ENCODE data around the gene VRK3. TPM values are rescaled to one million over a fixed set of nuclear protein-coding genes. Genes with fewer than 3 reads are reported as not detected.

Gene VRK3
- total RNA-seq, 2 donors from 2014 or later: 43.5 to 48.9 TPM

- Histone ChIP-seq H3K9ac (ENCODE audit: extremely low read depth, low read length, poor library complexity, severe bottlenecking) (no peak overlapping the region), H3K36me3 (ENCODE audit: control insufficient read depth, insufficient read depth, low read length) (no peaks in the 10 kb centered on the region), H3K27ac (ENCODE audit: low read depth, low read length) (no peak overlapping the region), H3K4me3 (ENCODE audit: low read length) (no peak overlapping the region), H3K27me3 (ENCODE audit: control insufficient read depth, insufficient read depth, low read length, poor library complexity, severe bottlenecking) (no peaks in the 10 kb centered on the region), H3K9me3 (ENCODE audit: control insufficient read depth, low read length) (no peaks in the 10 kb centered on the region), H3K4me1 (ENCODE audit: control insufficient read depth, insufficient read depth, low read length) (no peaks in the 10 kb centered on the region)
- no peak overlapping the region for H3K4me3 Mint-ChIP-seq
- H3K27me3 Mint-ChIP-seq (ENCODE audit: insufficient read depth): peaks cover 2% of the 10 kb centered on the region
- peaks cover 5% of the 10 kb centered on the region for H3K9me3 Mint-ChIP-seq
- WGBS, 2 experiments (ENCODE audit: insufficient coverage in 1 of 2, insufficient read length in 1 of 2): 86 to 98% methylated on average over 7 of the region's 7 CpGs
- DNase-seq: no peak
- no peaks in the 10 kb centered on the region for H3K36me3 Mint-ChIP-seq (ENCODE audit: low read depth)
- peaks cover 2% of the 10 kb centered on the region for H3K4me1 Mint-ChIP-seq
- no peak for TF ChIP-seq CTCF (conservative IDR thresholded peaks at IDR 0.05)
- no peak overlapping the region for H3K27ac Mint-ChIP-seq
Observed at GRCh38 chr19:49953416-49953815, 71.8 kb downstream of the VRK3 start.

GRCh38 chr19:49952906-49953305 lies 72.3 kb downstream of the VRK3 start:
- no peak for TF ChIP-seq CTCF (conservative IDR thresholded peaks at IDR 0.05)
- H3K9ac ChIP-seq (ENCODE audit: extremely low read depth, low read length, poor library complexity, severe bottlenecking): no peak overlapping the region
- no peaks in the 10 kb centered on the region for H3K27me3 ChIP-seq (ENCODE audit: control insufficient read depth, insufficient read depth, low read length, poor library complexity, severe bottlenecking)
- no peak overlapping the region for H3K4me3 ChIP-seq (ENCODE audit: low read length)
- Mint-ChIP-seq H3K36me3 (ENCODE audit: low read depth) (no peaks in the 10 kb centered on the region), H3K27me3 (ENCODE audit: insufficient read depth) (peaks cover 3% of the 10 kb centered on the region), H3K4me3 (no peak overlapping the region), H3K27ac (no peak overlapping the region), H3K9me3 (peaks cover 5% of the 10 kb centered on the region), H3K4me1 (peaks cover 2% of the 10 kb centered on the region)
- no peaks in the 10 kb centered on the region for H3K4me1 ChIP-seq (ENCODE audit: control insufficient read depth, insufficient read depth, low read length)
- no peaks in the 10 kb centered on the region for H3K9me3 ChIP-seq (ENCODE audit: control insufficient read depth, low read length)
- H3K27ac ChIP-seq (ENCODE audit: low read depth, low read length): no peak overlapping the region
- DNase-seq: no peak
- WGBS, 2 experiments (ENCODE audit: insufficient coverage in 1 of 2, insufficient read length in 1 of 2): 91 to 99% methylated on average over 12 to 13 of the region's 13 CpGs
- no peaks in the 10 kb centered on the region for H3K36me3 ChIP-seq (ENCODE audit: control insufficient read depth, insufficient read depth, low read length)

- Histone ChIP-seq H3K27ac (ENCODE audit: low read depth, low read length) (no peak overlapping the region), H3K36me3 (ENCODE audit: control insufficient read depth, insufficient read depth, low read length) (no peaks in the 10 kb centered on the region), H3K27me3 (ENCODE audit: control insufficient read depth, insufficient read depth, low read length, poor library complexity, severe bottlenecking) (no peaks in the 10 kb centered on the region), H3K9me3 (ENCODE audit: control insufficient read depth, low read length) (no peaks in the 10 kb centered on the region), H3K9ac (ENCODE audit: extremely low read depth, low read length, poor library complexity, severe bottlenecking) (no peak overlapping the region), H3K4me3 (ENCODE audit: low read length) (no peak overlapping the region), H3K4me1 (ENCODE audit: control insufficient read depth, insufficient read depth, low read length) (no peaks in the 10 kb centered on the region)
- no peak overlapping the region for H3K27ac Mint-ChIP-seq
- peaks cover 2% of the 10 kb centered on the region for H3K4me1 Mint-ChIP-seq
- DNase-seq: no peak
- peaks cover 5% of the 10 kb centered on the region for H3K9me3 Mint-ChIP-seq
- no peak for TF ChIP-seq CTCF (conservative IDR thresholded peaks at IDR 0.05)
- peaks cover 4% of the 10 kb centered on the region for H3K27me3 Mint-ChIP-seq (ENCODE audit: insufficient read depth)
- no peaks in the 10 kb centered on the region for H3K36me3 Mint-ChIP-seq (ENCODE audit: low read depth)
- H3K4me3 Mint-ChIP-seq: no peak overlapping the region
Observed at GRCh38 chr19:49952479-49952836, 72.7 kb downstream of the VRK3 start.
